ES-I3 (cell line): Measurements from ENCODE around the gene CDH4.

Source experiments
- H3K36me3 ChIP-seq: 2 replicates; pipeline ENCODE4 v1.6.1; 2013; ENCODE audit warnings: mild to moderate bottlenecking, low read length, control low read depth, moderate library complexity; ENCODE audit not compliant: insufficient read depth
- H3K4me1 ChIP-seq: 2 replicates; pipeline ENCODE4 v1.6.1; 2013; ENCODE audit warnings: mild to moderate bottlenecking, control low read depth, low read length; ENCODE audit not compliant: insufficient read depth
- H3K9ac ChIP-seq: 2 replicates; pipeline ENCODE4 v1.6.1; 2013; ENCODE audit warnings: low read depth, mild to moderate bottlenecking, low read length, moderate library complexity
- H3K9me3 ChIP-seq: 2 replicates; pipeline ENCODE4 v1.6.1; 2013; ENCODE audit warnings: mild to moderate bottlenecking, low read length, moderate library complexity; ENCODE audit not compliant: control insufficient read depth, insufficient read depth

Gene CDH4

GRCh38 chr20:61251529-61252393 lies at the start of gene CDH4:
Gene CDH4, plus strand, starts transcription at chr20:61252261.
- peak within 1 kb of the TSS; percentile 69 for H3K9ac ChIP-seq
- H3K36me3 ChIP-seq = no peaks in the 10 kb centered on the region
- H3K4me1 ChIP-seq = peaks cover 8% of the 10 kb centered on the region
- no peaks in the 10 kb centered on the region for H3K9me3 ChIP-seq

- Histone ChIP-seq H3K9ac (no peak overlapping the region), H3K9me3 (no peaks in the 10 kb centered on the region), H3K36me3 (no peaks in the 10 kb centered on the region), H3K4me1 (no peaks in the 10 kb centered on the region)
These were observed 48.7 kb upstream of the CDH4 start for GRCh38 chr20:61203320-61203719.

- H3K36me3 ChIP-seq = no peaks in the 10 kb centered on the region
These were observed 47.9 kb upstream of the CDH4 start for GRCh38 chr20:61204206-61204605.

GRCh38 chr20:61205769-61206168 lies 46.3 kb upstream of the CDH4 start:
- H3K9ac ChIP-seq = no peak overlapping the region
- no peaks in the 10 kb centered on the region for H3K9me3 ChIP-seq
- no peaks in the 10 kb centered on the region for H3K4me1 ChIP-seq
- H3K36me3 ChIP-seq = no peaks in the 10 kb centered on the region

More at GRCh38 chr20:61204206-61204605, 47.9 kb upstream of the CDH4 start:
- Histone ChIP-seq H3K9me3 (no peaks in the 10 kb centered on the region), H3K9ac (no peak overlapping the region), H3K4me1 (no peaks in the 10 kb centered on the region)

GRCh38 chr20:61210862-61211261 lies 41.2 kb upstream of the CDH4 start:
- H3K9me3 ChIP-seq = no peaks in the 10 kb centered on the region
- no peak overlapping the region for H3K9ac ChIP-seq
- H3K36me3 ChIP-seq = no peaks in the 10 kb centered on the region
- H3K4me1 ChIP-seq = no peaks in the 10 kb centered on the region

GRCh38 chr20:61217848-61218247 lies 34.2 kb upstream of the CDH4 start:
- Histone ChIP-seq H3K9me3 (no peaks in the 10 kb centered on the region), H3K9ac (no peak overlapping the region), H3K4me1 (no peaks in the 10 kb centered on the region), H3K36me3 (no peaks in the 10 kb centered on the region)

GRCh38 chr20:61219021-61219431 lies 33.0 kb upstream of the CDH4 start:
- Histone ChIP-seq H3K9me3 (no peaks in the 10 kb centered on the region), H3K36me3 (no peaks in the 10 kb centered on the region), H3K4me1 (no peaks in the 10 kb centered on the region), H3K9ac (no peak overlapping the region)

GRCh38 chr20:61220131-61220530 lies 31.9 kb upstream of the CDH4 start:
- no peaks in the 10 kb centered on the region for H3K36me3 ChIP-seq
- H3K9ac ChIP-seq = no peak overlapping the region
- no peaks in the 10 kb centered on the region for H3K4me1 ChIP-seq
- no peaks in the 10 kb centered on the region for H3K9me3 ChIP-seq

GRCh38 chr20:61220626-61221325 lies 31.3 kb upstream of the CDH4 start:
- Histone ChIP-seq H3K4me1 (no peaks in the 10 kb centered on the region), H3K9me3 (no peaks in the 10 kb centered on the region), H3K9ac (no peak overlapping the region), H3K36me3 (no peaks in the 10 kb centered on the region)

- Histone ChIP-seq H3K36me3 (no peaks in the 10 kb centered on the region), H3K9ac (no peak overlapping the region), H3K9me3 (no peaks in the 10 kb centered on the region), H3K4me1 (no peaks in the 10 kb centered on the region)
These were observed 29.4 kb upstream of the CDH4 start for GRCh38 chr20:61222699-61223098.

GRCh38 chr20:61223121-61223520 lies 28.9 kb upstream of the CDH4 start:
- Histone ChIP-seq H3K9me3 (no peaks in the 10 kb centered on the region), H3K36me3 (no peaks in the 10 kb centered on the region), H3K9ac (no peak overlapping the region), H3K4me1 (no peaks in the 10 kb centered on the region)

GRCh38 chr20:61230166-61230565 lies 21.9 kb upstream of the CDH4 start:
- H3K9me3 ChIP-seq = peaks cover 10% of the 10 kb centered on the region; the same call in 1 of the 2 replicates
- H3K9ac ChIP-seq = no peak overlapping the region
- H3K36me3 ChIP-seq = no peaks in the 10 kb centered on the region
- no peaks in the 10 kb centered on the region for H3K4me1 ChIP-seq

- H3K36me3 ChIP-seq = no peaks in the 10 kb centered on the region
- H3K9ac ChIP-seq = no peak overlapping the region
- 0 out of 2 replicates have a peak, but pooled peaks cover 3% of the 10 kb centered on the region for H3K4me1 ChIP-seq
- H3K9me3 ChIP-seq = peaks cover 10% of the 10 kb centered on the region; the same call in 1 of the 2 replicates
These were observed 18.5 kb upstream of the CDH4 start for GRCh38 chr20:61233590-61233989.

GRCh38 chr20:61234224-61234890 lies 17.7 kb upstream of the CDH4 start:
- 0 out of 2 replicates have a peak, but pooled peaks cover 3% of the 10 kb centered on the region for H3K4me1 ChIP-seq
- no peaks in the 10 kb centered on the region for H3K36me3 ChIP-seq
- H3K9ac ChIP-seq = no peak overlapping the region
- H3K9me3 ChIP-seq = peaks cover 10% of the 10 kb centered on the region; the same call in 1 of the 2 replicates
